SJSA1 (cell line): Measurements from ENCODE around the gene ABCG5. TPM values are rescaled to one million over a fixed set of nuclear protein-coding genes. Genes with fewer than 3 reads are reported as not detected.

Experiments
- DNase-seq, 2 experiments: peaks; one replicate each; pipeline ENCODE4 v3.0.0-alpha.2; 2015 to 2020; ENCODE audit warnings: low spot score in 2 of 2, low read depth in 1 of 2
- H3K27ac ChIP-seq: fragments of 250-450 bp; sonication (Bioruptor Pico); 2 replicates; pipeline ENCODE4 v1.5.1; 2020; ENCODE audit warnings: mild to moderate bottlenecking, moderate library complexity
- H3K27me3 ChIP-seq: fragments of 250-450 bp; sonication (Bioruptor Pico); replicated peaks from 2 replicates; pipeline ENCODE4 v1.5.1; 2020; ENCODE audit warnings: mild to moderate bottlenecking, moderate library complexity
- H3K36me3 ChIP-seq: fragments of 250-450 bp; sonication (Bioruptor Pico); 2 replicates; pipeline ENCODE4 v1.5.1; 2020; ENCODE audit warnings: mild to moderate bottlenecking
- H3K4me1 ChIP-seq: fragments of 250-450 bp; sonication (Bioruptor Pico); replicated peaks from 2 replicates; pipeline ENCODE4 v1.6.1; 2021; ENCODE audit warnings: mild to moderate bottlenecking
- H3K4me3 ChIP-seq: fragments of 250-450 bp; sonication (Bioruptor Pico); 2 replicates; pipeline ENCODE4 v1.5.1; 2020; ENCODE audit warnings: mild to moderate bottlenecking
- H3K9me3 ChIP-seq: fragments of 250-450 bp; sonication (Bioruptor Pico); replicated peaks from 2 replicates; pipeline ENCODE4 v1.5.1; 2020; ENCODE audit warnings: mild to moderate bottlenecking
- total RNA-seq: library from RNA; depleted of rRNA; stranded (reverse); fragments of >200 nt; shearing (Covaris generic); gene quantifications from 2 replicates; pipeline ENCODE4 v1.2.3, GENCODE V29; 2014

ABCG5 gene
- total RNA-seq, 1 experiment from 2014 or later, result not detected

- Histone ChIP-seq H3K36me3 (no peaks in the 10 kb centered on the region), H3K4me1 (no peaks in the 10 kb centered on the region), H3K9me3 (no peaks in the 10 kb centered on the region), H3K27me3 (peaks cover 13% of the 10 kb centered on the region), H3K4me3 (no peak overlapping the region), H3K27ac (no peak overlapping the region)
- no peak for DNase-seq
These were observed 1.6 kb downstream of the ABCG5 start for GRCh38 chr2:43837033-43837432.

DNA sequence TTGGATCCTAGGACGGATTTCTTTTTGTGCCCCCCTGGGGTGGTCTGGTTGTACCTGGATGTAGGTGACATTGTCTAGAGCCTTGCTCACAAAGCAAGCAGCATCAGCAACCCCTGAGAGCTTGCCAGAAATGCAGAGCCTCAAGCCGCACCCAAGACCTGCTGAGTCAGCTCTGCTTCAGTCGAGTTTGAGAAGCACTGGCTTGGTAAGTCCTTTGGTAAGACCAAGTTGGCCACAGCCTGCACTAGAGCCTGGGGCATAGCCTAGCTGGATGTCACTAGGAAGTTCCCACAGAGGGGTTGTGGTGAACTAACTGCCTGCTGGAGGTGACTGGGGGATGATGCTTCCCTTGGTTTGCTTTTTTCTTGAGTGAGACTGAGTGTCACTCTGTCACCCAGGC, 6.2 kb downstream of the ABCG5 start:
- H3K9me3 ChIP-seq, result 0 out of 2 replicates have a peak, but pooled peaks cover 2% of the 10 kb centered on the region
- no peak overlapping the region for H3K27ac ChIP-seq
- no peak for DNase-seq
- no peaks in the 10 kb centered on the region for H3K36me3 ChIP-seq
- no peak overlapping the region for H3K4me3 ChIP-seq
- H3K4me1 ChIP-seq, result no peaks in the 10 kb centered on the region
- H3K27me3 ChIP-seq, result peaks cover 44% of the 10 kb centered on the region

GRCh38 chr2:43831543-43832294, 6.9 kb downstream of the ABCG5 start:
- Histone ChIP-seq H3K4me3 (no peak overlapping the region), H3K4me1 (no peaks in the 10 kb centered on the region), H3K27me3 (peaks cover 44% of the 10 kb centered on the region), H3K36me3 (no peaks in the 10 kb centered on the region), H3K9me3 (0 out of 2 replicates have a peak, but pooled peaks cover 2% of the 10 kb centered on the region), H3K27ac (no peak overlapping the region)
- no peak for DNase-seq

- Histone ChIP-seq H3K4me1 (no peaks in the 10 kb centered on the region), H3K36me3 (no peaks in the 10 kb centered on the region), H3K27me3 (peaks cover 35% of the 10 kb centered on the region), H3K9me3 (0 out of 2 replicates have a peak, but pooled peaks cover 2% of the 10 kb centered on the region), H3K4me3 (no peak overlapping the region), H3K27ac (no peak overlapping the region)
- DNase-seq, result no peak
These were observed 12.1 kb downstream of the ABCG5 start for GRCh38 chr2:43826305-43827250.

DNA sequence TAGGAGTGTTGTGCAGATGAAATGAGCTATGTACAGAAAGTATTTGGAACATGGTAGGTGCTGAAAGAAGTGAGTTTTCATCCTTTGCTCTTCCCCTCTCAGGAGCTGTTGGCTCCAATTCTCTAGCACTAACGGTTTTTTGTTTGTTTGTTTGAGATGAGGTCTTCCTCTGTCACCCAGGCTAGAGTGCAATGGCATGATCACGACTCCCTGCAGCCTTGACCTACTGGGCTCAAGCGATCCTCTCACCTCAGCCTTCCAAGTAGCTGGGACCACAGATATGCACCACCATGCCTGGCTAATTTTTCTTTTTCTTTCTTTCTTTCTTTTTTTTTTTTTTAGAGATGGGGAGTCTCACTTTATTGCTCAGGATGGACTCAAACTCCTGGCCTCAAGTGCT, 12.8 kb downstream of the ABCG5 start:
- H3K4me3 ChIP-seq, result no peak overlapping the region
- no peaks in the 10 kb centered on the region for H3K4me1 ChIP-seq
- H3K27ac ChIP-seq, result no peak overlapping the region
- DNase-seq, result no peak
- H3K27me3 ChIP-seq, result peaks cover 29% of the 10 kb centered on the region
- no peaks in the 10 kb centered on the region for H3K36me3 ChIP-seq
- no peaks in the 10 kb centered on the region for H3K9me3 ChIP-seq

- H3K9me3 ChIP-seq, result no peaks in the 10 kb centered on the region
- DNase-seq, result no peak
- H3K27ac ChIP-seq, result no peak overlapping the region
- no peaks in the 10 kb centered on the region for H3K4me1 ChIP-seq
- no peak overlapping the region for H3K4me3 ChIP-seq
- H3K27me3 ChIP-seq, result peaks cover 21% of the 10 kb centered on the region
- H3K36me3 ChIP-seq, result no peaks in the 10 kb centered on the region
These were observed 13.6 kb downstream of the ABCG5 start for GRCh38 chr2:43824951-43825493.

- peaks cover 16% of the 10 kb centered on the region for H3K27me3 ChIP-seq
- H3K4me1 ChIP-seq, result no peaks in the 10 kb centered on the region
- no peak for DNase-seq
- no peak overlapping the region for H3K27ac ChIP-seq
- H3K36me3 ChIP-seq, result no peaks in the 10 kb centered on the region
- no peaks in the 10 kb centered on the region for H3K9me3 ChIP-seq
- no peak overlapping the region for H3K4me3 ChIP-seq
These were observed 14.1 kb downstream of the ABCG5 start for GRCh38 chr2:43824512-43824911.

- Histone ChIP-seq H3K4me3 (no peak overlapping the region), H3K4me1 (no peaks in the 10 kb centered on the region), H3K27ac (no peak overlapping the region), H3K36me3 (no peaks in the 10 kb centered on the region), H3K27me3 (peaks cover 10% of the 10 kb centered on the region), H3K9me3 (no peaks in the 10 kb centered on the region)
- no peak for DNase-seq
These were observed 14.9 kb downstream of the ABCG5 start for GRCh38 chr2:43823751-43824150.

GRCh38 chr2:43822839-43823238, 15.8 kb downstream of the ABCG5 start:
- Histone ChIP-seq H3K4me1 (no peaks in the 10 kb centered on the region), H3K4me3 (no peak overlapping the region), H3K27ac (no peak overlapping the region), H3K36me3 (no peaks in the 10 kb centered on the region), H3K27me3 (peaks cover 7% of the 10 kb centered on the region), H3K9me3 (no peaks in the 10 kb centered on the region)
- no peak for DNase-seq

GRCh38 chr2:43819491-43820163, 19.0 kb downstream of the ABCG5 start:
- Histone ChIP-seq H3K9me3 (no peaks in the 10 kb centered on the region), H3K4me3 (no peak overlapping the region), H3K27me3 (peaks cover 7% of the 10 kb centered on the region), H3K4me1 (no peaks in the 10 kb centered on the region), H3K27ac (no peak overlapping the region), H3K36me3 (no peaks in the 10 kb centered on the region)
- no peak for DNase-seq

GRCh38 chr2:43818761-43819160, 19.9 kb downstream of the ABCG5 start:
- Histone ChIP-seq H3K4me1 (no peaks in the 10 kb centered on the region), H3K4me3 (no peak overlapping the region), H3K27ac (no peak overlapping the region), H3K27me3 (peaks cover 7% of the 10 kb centered on the region), H3K9me3 (no peaks in the 10 kb centered on the region), H3K36me3 (no peaks in the 10 kb centered on the region)
- DNase-seq, result no peak

DNA sequence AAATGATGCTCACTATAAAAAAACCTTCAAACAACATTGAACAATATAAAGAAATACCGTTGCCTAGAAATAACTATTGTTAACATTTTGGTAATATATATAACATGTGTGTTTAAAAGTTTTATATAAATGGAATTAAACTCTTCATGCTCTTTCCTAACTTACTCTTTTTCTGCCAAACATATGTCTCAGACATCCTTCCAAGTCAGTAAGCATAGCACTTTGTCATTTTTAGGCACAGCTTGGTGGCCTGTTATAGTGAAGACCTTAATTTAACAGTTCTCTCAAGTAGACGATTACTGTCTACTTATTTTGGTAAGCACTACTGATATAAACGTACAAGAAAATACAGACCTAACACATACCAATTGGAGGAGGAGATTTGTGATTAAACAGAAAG, 23.9 kb downstream of the ABCG5 start:
- no peaks in the 10 kb centered on the region for H3K36me3 ChIP-seq
- no peak overlapping the region for H3K27ac ChIP-seq
- no peaks in the 10 kb centered on the region for H3K9me3 ChIP-seq

GRCh38 chr2:43812947-43813346, 25.7 kb downstream of the ABCG5 start:
- H3K27me3 ChIP-seq, result no peaks in the 10 kb centered on the region
- no peaks in the 10 kb centered on the region for H3K36me3 ChIP-seq
- no peak for DNase-seq
- H3K9me3 ChIP-seq, result no peaks in the 10 kb centered on the region
- no peak overlapping the region for H3K4me3 ChIP-seq
- no peaks in the 10 kb centered on the region for H3K4me1 ChIP-seq
- no peak overlapping the region for H3K27ac ChIP-seq

More for the DNA sequence above, 23.9 kb downstream of the ABCG5 start:
- DNase-seq, result no peak
- H3K4me1 ChIP-seq, result no peaks in the 10 kb centered on the region
- H3K4me3 ChIP-seq, result no peak overlapping the region
- H3K27me3 ChIP-seq, result no peaks in the 10 kb centered on the region; the same call in 1 of the 2 replicates
